Left ventricle myocardium inferior (tissue), 1 donor: ENCODE data around the gene SLC22A5. TPM values are rescaled to one million over a fixed set of nuclear protein-coding genes. Genes with fewer than 3 reads are reported as not detected.

Experiments
- DNase-seq: peaks from one replicate; pipeline ENCODE4 v3.0.0-alpha.2; 2020
- H3K27ac ChIP-seq: fragments of 200-600 bp; replicated peaks from 2 replicates; pipeline ENCODE4 v1.8.0; 2021
- H3K27me3 ChIP-seq: fragments of 200-600 bp; 2 replicates; pipeline ENCODE4 v1.8.0; 2021; ENCODE audit warnings: low read depth
- H3K36me3 ChIP-seq: fragments of 200-600 bp; 2 replicates; pipeline ENCODE4 v1.8.0; 2021
- H3K4me1 ChIP-seq: fragments of 200-600 bp; 2 replicates; pipeline ENCODE4 v1.8.0; 2021
- H3K4me3 ChIP-seq: fragments of 200-600 bp; 2 replicates; pipeline ENCODE4 v1.8.0; 2021; ENCODE audit warnings: mild to moderate bottlenecking, moderate library complexity
- H3K9me3 ChIP-seq: fragments of 200-600 bp; replicated peaks from 2 replicates; pipeline ENCODE4 v1.8.0; 2021
- CTCF ChIP-seq: fragments of 200-600 bp; IDR thresholded peaks from 2 replicates; pipeline ENCODE4 v1.8.0; 2021; ENCODE audit warnings: antibody characterized with exemption, mild to moderate bottlenecking, borderline replicate concordance
- intact Hi-C: fragments of 100-400 bp; cut with micrococcal nuclease; formaldehyde crosslinking; loops from one replicate; pipeline ENCODE4 v1.11.0; 2022
- total RNA-seq: library from RNA; stranded (reverse); fragmentation: NEBNext Ultra II Directional; extraction: Animal tissue kit (Norgen Biotek cat#: 25700); gene quantifications from one replicate; pipeline ENCODE4 v1.2.1, GENCODE V29; 2021
- donor health status: DM: no; HTN: yes; CAD: no; lungs with severe emphysema.

Gene SLC22A5
- total RNA-seq, 1 donor from 2014 or later: 20.8 TPM

- Histone ChIP-seq H3K4me1 (peaks cover 70% of the 10 kb centered on the region), H3K4me3 (peak overlapping the region; percentile 83), H3K36me3 (no peaks in the 10 kb centered on the region), H3K27me3 (no peaks in the 10 kb centered on the region), H3K9me3 (no peaks in the 10 kb centered on the region), H3K27ac (peak overlapping the region; percentile 21)
- intact Hi-C loops: no loop called here
- no peak for TF ChIP-seq CTCF
- no peak for DNase-seq
Observed at GRCh38 chr5:132371603-132371994, 2.1 kb downstream of the SLC22A5 start.

- no peaks in the 10 kb centered on the region for H3K9me3 ChIP-seq
- intact Hi-C loops: no loop called here
- no peak for TF ChIP-seq CTCF
- H3K27ac ChIP-seq: peak overlapping the region; percentile 21
- peaks cover 76% of the 10 kb centered on the region for H3K4me1 ChIP-seq
- no peaks in the 10 kb centered on the region for H3K27me3 ChIP-seq
- no peaks in the 10 kb centered on the region for H3K36me3 ChIP-seq
- peak overlapping the region; percentile 83 for H3K4me3 ChIP-seq
- DNase-seq: no peak
Observed at GRCh38 chr5:132372127-132372526, 2.6 kb downstream of the SLC22A5 start.

GRCh38 chr5:132372542-132372941 lies 3.0 kb downstream of the SLC22A5 start:
- H3K4me3 ChIP-seq: peak overlapping the region; percentile 83
- H3K36me3 ChIP-seq: no peaks in the 10 kb centered on the region
- no peaks in the 10 kb centered on the region for H3K9me3 ChIP-seq
- TF ChIP-seq CTCF: no peak
- H3K4me1 ChIP-seq: peaks cover 78% of the 10 kb centered on the region
- H3K27me3 ChIP-seq: no peaks in the 10 kb centered on the region
- H3K27ac ChIP-seq: peak overlapping the region; percentile 21
- intact Hi-C loops: no loop called here
- no peak for DNase-seq

- H3K4me3 ChIP-seq: no peak overlapping the region
- no peaks in the 10 kb centered on the region for H3K9me3 ChIP-seq
- no peak overlapping the region for H3K27ac ChIP-seq
- no peak for TF ChIP-seq CTCF
- H3K4me1 ChIP-seq: peaks cover 57% of the 10 kb centered on the region
- H3K36me3 ChIP-seq: peaks cover 17% of the 10 kb centered on the region
- intact Hi-C loops: no loop called here
- H3K27me3 ChIP-seq: no peaks in the 10 kb centered on the region
- no peak for DNase-seq
Observed at GRCh38 chr5:132375957-132376356, 6.4 kb downstream of the SLC22A5 start.

- no peak overlapping the region for H3K4me3 ChIP-seq
- no peak for TF ChIP-seq CTCF
- DNase-seq: no peak
- peaks cover 52% of the 10 kb centered on the region for H3K4me1 ChIP-seq
- H3K27ac ChIP-seq: peak overlapping the region; percentile 36
- H3K27me3 ChIP-seq: no peaks in the 10 kb centered on the region
- H3K9me3 ChIP-seq: no peaks in the 10 kb centered on the region
- H3K36me3 ChIP-seq: peaks cover 17% of the 10 kb centered on the region
- intact Hi-C loops: no loop called here
Observed at GRCh38 chr5:132376694-132377641, 7.5 kb downstream of the SLC22A5 start.
